OCI-LY3 (cell line): ENCODE results near the gene SLC1A7.

ENCODE experiments used
- CTCF ChIP-seq: fragments of 200-600, 300-600 bp; sonication (generic); IDR thresholded peaks from 2 replicates; pipeline ENCODE4 v1.5.1; 2014; ENCODE audit warnings: antibody characterized with exemption, low read length, low read depth
- EZH2phosphoT487 ChIP-seq: fragments of 200-600 bp; shearing (Covaris generic); IDR thresholded peaks from 2 replicates; pipeline ENCODE4 v1.6.1; 2018; ENCODE audit warnings: antibody characterized with exemption, mixed run types, low read depth

GRCh38 chr1:53065391-53065790 is 77.0 kb downstream of the SLC1A7 start:
- TF ChIP-seq CTCF (no peak), EZH2phosphoT487 (no peak)
